NCI-H2196 treated with DMSO at 0.1 percent for 48 hours (cell line): ENCODE measurements around the gene MBP.

Source experiments
- DNase-seq: peaks from one replicate; lab custom pipeline; 2025; ENCODE audit not compliant: unreplicated experiment; lab: John Stamatoyannopoulos, UW

The MBP gene

DNA sequence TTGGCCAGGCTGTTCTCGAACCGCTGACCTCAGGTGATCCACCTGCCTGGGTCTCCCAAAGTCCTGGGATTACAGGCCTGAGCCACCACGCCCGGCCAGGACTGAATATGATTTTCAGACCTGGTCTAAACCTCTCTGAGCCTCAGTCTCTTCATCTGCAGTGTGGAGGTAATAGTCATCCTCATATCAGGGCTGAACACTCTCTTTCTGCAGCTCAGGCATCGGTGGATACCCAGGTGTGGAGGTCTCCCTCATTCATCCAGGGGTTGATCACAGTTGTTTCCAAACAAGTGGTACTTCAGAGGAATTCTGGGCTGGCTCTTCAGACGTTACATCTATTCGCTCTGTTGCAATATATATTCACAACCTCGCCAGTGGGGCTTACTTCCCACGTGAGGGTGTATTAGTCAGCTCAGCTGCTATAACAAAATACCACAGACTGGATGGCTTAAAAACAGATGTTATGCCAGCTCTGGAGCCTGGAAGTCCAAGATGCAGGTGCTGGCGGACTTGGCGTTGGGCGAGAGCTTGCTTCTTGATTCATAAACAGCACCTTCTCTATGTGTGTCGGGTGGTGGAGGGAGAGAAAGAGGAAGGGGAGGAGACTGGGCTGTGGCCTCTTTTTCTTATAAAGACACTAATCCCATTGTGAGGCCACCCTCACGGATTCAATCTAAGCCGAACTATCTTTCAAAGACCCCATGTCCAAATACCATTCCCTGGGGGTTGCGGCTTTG, 2.9 kb upstream of the MBP start:
- no peak for DNase-seq

DNA sequence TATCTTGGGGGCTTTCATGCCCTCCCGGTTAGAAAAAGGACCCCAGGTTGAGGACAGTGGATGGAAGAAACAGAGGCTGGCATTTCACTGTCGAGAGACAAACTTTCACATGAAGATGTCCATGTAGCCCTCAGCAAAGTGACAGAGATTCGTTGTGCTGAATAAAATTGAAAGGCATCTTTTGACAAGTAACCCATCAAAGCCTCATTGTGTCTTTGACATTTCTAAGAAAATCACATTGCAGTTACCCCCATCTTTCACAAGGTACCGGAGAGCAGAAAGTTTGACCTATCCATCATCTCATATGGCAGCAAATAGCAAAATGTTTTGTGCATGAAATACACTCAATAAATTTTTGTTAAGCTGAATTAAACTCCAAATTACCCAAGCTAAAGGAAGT, 2.0 kb upstream of the MBP start:
- DNase-seq = no peak

DNA sequence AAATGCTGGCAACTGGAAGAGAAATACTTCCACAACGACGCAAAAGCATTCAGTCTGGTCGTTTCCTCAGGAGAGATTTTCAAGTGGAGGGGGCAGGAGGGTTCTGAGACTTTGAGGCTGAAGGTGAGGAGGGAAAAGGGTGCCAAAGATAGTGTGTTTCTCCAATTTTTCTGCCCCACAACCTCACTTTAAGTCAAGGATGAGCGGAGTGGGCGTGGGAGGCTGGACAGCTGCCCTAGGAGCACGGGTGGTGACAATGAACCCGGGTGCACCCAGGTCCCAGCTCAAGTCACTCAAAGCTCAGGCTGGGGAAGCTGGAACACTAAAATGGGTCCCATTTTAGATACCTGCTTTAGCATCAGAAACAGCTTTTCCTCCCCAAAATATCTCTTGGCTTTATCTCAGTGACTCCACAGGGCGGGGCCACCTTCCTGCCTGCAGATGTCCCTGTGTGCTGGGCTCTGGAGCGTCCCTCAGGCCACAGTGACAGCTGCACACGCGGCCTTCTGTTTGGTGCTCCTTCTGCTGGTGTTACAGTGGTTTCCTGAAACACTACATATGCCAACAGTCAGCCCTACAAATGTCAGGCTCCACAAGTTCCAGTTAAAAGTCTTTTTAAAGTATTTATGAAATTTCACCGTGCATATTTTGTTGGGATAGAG, 1.4 kb upstream of the MBP start:
- no peak for DNase-seq

DNA sequence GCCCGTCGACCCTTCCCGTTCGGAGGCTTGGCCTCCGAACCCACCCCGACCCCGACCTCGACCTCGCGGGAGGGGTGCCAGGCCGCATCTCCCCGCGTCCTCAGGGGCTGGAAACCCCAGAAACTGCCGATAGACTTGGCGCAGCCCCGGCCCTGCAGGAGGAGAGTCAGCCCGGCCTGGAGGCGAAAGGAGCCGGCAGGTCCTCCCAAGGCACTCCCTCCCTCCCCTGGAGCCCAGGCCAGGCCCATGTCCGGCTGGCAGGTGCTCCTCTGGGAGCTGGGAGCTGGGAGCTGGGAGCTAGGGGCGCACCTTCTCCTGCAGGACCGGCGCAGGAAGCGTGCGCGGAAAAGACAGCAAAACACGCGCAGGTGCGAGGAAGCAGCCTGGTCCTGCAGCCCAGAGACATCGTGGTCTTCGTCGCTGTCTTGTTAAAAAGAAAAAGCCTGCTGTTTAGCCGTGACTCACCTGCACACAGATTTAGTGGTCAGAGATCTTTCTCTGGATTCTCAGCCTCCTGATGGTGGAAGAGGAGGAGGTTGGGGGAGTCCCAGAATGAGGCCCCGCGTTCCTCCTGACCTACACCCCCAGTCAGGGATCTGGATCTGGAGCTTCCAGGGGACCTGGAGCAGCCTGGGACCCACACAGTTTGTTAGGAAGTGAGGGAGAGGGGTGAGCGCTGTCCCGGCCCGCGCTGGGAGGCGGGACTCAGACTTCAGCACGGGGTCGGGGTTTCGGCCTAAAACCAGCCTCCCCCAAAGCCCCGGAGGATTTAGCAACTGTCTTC, 660 bp upstream of the MBP start:
- DNase-seq = peak; percentile 33

DNA sequence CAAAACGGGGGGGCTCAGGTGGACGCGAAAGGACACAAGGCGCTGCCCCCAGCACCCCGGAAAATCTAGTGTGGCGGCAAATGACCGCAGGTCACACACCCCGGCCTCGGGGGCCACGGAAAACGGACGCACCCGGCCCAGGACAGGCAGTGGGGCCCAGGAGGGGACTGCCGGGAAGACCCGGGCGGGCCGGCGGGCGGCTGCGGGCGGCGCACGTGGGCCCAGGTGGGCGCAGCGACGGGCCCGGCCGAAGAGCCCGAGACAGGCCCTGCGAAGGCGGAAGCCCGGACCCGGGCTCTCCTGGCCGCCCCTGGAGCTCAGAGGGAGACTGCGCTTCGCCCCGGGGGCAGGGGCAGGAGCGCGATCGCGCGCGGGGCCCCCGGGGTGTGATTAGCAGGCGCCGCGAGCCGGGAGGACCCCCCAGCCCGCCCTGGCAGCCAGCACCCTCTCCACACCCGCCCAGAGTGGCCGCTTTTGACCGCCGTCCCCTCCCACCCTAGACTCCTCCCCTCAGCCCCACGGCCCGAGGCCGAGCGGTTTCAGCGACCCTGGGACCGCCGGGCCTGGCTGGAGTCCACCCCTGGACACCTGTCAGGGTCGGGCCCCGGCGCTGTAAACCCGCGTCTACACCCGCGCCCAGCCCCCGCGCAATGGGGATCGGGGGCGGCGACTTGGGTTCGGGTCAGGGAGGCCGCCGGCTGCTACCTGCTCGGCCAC, 773 bp downstream of the MBP start:
- DNase-seq = no peak

DNA sequence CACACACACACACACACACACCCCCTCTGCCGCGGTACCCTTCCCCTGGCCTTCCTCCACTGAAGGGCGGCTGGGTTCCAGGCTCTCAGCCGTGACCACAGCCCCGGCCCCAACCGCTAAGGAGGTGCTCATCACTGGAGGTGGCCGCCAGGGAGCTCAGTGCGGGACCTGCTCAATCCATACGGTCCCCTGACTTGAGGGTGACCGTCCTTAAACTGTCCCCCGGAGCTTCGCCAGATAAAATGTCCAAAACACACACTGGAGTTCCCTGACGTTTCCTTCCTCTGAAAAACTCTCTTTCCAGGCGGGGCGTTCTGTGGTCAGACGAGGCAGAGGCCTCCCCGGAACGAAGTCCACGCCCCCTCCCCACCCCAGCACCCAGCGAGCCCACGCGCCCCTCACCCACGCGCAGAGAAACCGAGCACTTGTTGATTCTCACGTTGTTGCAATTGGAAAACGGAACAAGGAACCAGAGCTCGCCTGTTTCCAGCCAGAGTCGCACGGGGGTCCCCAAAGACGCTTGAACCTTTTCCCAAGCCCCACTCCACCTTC, 1.4 kb downstream of the MBP start:
- no peak for DNase-seq

DNA sequence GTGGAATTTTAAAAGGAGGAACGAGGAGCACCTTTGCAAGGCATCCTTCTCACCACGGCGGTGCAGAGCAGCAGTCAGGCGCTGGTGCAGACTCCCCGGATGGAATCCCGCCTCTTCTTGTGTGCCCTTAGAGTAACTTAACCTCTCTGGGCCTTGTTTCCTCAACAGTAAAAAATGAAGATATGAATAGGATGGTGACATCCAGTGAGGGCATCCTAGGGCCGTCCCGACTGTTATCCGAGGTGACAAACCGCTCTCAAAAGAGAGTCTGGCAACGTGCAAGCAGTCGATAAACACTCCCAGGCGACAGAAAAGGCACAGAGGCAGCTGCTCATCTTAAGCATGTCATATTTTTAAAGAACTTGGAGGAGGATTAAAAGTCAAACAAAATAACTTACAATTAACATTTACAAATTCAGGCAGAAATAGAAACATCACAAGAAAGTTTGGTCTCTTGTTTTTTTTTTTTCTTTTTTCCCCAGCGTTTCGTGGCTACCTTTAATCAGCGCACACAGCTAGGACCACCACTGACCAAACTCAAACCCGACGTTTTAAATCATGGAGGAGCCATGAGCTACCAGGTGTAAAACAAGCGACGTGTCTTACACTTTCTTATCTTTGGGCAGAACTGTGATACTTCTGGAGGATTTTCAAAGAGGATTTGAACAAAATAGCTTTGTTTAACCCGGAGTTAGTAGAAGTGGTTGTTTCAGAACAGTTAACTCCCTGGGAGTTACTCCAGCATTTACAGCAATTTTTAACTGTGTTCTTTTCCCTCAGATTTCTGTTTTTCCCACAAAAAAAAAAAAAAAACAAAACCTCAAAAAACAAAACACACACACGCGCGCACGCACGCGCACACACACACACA, 2.1 kb downstream of the MBP start:
- no peak for DNase-seq

DNA sequence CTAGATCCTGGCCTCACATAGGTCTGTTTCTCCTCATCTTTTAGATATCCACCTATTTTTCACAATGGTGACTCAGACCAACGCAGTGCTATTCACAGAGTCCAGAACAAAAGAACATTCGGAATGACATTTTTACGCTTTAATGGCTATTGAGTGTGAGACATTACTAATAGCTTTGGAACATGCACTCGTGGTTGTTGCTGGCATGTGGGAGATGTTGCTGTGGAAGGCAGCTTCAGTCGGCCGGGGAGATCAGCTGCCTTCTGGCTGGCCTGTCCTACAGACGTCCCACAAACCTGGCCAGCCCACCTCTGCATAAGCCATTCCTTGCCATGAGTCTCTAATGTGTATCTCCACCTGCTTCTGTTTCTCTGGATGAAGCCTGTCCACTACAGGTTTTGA, 3.4 kb downstream of the MBP start:
- DNase-seq = no peak

DNA sequence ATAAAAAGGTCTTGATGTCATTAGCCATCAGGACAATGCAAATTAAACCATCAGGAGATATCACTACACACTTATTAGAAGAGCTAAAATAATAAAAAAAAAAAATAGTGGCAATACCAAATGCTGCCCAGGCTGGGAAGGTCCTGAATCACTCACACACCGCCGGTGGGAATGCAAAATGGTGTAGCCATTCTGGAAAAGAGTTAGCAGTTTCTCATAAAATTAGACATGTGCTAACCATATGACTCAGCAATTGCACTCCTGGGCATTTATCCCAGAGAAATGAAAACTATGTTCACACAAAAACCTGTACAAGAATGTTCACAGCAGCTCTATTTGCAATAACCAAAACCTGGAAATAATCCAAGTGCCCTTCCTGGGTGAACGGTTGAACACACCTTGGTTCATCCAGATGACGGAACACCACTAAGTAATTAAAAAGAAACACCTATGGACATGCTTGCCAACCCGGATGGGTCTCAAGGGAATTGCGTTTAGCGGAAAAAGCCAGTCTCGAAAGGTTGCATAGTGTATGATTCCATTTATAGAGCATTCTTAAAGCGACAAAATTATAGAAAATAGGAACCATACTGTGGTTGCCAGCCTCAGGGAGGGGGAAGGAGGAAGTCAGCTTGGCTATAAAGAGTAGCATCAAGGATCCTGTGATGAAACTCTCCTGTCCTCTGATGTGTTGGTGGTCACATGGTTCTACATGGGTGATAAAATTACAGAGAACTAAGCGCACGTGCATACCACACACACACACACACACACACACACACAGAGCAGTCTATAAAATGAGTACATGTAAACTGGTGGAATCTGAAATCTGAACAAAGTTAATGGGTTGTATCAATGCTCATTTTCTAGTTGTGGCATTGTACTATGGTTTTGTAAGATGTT, 4.6 kb downstream of the MBP start:
- peak; percentile 48 for DNase-seq

DNA sequence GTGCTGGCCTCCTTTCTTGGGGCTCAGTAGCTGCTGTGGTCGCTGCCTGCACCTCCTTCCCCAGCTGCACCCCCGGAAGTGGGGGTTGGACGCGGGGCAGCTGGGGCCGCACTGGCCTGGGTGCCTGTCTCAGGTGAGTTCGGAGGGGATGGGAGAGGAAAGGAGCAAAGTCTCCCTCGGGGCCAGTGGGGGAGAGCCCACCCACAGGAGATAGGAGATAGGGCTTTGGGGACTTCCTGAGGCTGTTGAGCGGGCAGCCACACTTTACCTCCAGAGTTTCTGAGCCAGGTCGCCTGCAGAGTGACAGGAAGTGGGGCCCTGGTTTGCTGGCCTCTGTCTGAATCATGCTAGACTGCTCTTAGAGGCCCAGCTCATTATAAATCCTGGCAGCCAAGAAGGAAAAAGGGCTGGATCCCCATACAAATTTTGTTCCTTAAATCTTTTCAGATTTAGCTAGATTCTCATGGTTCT, 8.1 kb downstream of the MBP start:
- no peak for DNase-seq

DNA sequence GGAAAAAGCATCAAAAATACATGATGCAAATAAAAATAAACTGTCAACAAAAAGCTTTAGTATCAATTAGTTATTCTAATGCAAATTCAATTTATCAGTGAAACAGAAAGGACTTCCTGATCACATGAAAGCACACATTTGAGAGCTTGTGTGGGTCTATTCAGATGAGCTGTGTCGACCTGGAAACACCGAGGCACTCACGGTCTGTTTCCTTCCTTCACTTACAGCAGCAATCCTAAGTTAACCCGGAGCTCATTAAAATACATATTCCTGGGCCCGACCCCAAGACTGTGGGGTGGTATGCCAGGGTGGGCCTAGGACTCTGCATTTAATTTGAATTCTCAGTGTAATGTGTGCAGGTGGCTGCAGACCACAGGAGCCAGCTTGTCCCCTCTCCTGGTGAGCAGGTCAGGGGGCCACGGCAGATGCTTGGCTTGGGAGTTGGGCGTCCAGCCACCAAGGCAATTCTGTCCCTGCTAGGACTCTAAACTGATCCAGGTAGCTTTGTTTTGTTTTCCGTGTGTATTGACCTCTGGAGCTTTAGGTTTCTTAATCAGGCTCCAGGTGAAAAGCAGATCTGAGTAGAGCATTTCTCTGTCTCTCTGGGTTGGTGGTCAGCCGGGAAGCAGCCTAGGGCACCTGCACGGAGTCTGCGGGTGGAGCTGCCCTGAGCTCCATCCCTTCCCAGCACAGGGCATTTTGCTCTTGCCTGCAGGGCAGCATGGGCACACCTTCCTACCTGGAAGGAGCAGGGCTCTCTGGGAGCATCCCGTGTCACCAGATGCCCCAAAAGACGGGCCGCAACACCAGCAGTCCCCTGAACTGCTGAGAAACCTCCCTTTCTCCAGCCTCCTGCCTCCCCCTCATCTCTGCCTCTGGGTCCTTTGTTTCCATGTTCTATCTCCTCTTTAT, 9.0 kb downstream of the MBP start:
- DNase-seq = no peak

DNA sequence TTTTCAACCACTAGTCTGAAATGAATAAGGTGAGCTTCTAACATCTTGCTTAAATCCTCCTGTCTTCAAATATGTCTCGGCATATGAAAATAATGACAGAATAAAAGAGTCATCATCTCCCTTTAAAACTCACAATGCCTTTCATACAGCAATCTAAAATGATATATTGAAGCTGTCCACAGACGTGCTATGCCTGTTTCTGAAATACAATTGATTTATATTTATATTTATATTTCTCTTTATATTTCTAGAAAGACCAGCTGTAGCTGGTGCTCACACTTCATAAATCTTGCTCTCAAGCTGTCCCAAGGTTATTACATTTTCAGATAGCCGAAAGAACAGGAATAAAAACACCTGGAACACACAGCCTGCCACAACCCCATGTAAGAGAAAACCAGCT, 11.1 kb downstream of the MBP start:
- no peak for DNase-seq

DNA sequence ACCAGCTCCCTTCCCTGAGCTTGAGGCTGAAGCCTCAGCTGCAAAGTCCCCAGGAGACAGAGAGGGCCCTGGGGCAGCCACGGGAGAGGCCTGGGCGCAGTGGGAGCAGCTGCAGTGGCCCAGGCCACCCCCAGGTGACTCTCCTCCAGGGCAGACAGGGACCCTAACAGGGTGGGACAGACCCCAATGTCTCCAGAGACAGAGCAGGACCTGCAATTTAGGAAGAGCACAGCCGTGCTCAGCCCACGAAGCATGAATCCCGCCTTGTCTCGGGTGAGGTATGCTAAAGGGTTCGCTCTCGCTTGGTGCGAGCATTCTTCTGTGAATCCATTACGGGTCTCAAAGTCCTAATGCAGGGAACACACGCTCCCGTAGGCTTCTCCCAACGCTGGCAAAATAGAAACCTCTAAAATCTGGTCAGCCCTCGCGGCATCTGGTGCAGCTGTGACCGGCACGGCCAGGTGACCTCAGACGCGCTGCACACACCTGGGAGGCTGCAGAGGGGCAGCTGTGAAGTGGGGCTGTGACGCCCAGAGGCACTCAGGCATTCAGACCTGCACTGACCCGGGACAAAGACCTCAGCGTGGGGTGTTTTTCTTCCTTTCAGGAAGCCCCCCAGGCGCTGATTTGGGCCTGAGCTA, 12.6 kb downstream of the MBP start:
- DNase-seq = no peak

DNA sequence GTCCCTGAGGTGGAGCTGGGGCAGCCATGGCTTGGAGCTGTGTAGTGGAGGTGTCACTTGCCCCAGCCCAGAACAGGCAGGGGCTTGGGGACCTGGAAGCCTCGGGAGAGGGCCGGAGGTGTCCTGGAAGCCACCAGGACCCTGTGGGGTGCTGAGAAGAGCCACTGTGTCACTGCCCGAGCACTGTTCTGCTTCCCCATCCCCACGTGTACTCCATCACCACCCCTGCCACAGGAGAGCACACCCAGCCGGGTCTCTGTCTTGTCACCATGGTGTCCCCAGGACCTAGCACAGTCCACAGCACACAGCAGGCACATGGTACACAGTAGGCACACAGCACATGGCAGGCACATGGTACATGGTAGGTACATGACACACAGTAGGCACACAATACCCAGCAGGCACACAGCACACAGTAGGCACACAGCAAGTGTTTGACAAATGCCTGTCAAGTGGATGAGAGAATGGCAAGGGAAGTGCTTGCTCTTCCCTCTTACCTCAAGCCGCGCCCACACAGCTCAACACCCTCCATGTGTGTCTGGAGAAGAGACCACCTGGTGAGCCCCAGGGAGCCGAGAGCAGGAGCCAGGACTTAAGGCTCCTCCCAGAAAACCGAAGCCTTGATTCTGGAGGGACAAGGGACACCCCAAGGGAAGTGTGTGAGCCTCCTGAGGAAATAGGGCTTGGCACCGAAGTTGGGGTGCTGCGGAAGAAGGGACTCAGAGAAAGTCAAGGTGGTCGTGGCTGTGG, 13.3 kb downstream of the MBP start:
- no peak for DNase-seq

DNA sequence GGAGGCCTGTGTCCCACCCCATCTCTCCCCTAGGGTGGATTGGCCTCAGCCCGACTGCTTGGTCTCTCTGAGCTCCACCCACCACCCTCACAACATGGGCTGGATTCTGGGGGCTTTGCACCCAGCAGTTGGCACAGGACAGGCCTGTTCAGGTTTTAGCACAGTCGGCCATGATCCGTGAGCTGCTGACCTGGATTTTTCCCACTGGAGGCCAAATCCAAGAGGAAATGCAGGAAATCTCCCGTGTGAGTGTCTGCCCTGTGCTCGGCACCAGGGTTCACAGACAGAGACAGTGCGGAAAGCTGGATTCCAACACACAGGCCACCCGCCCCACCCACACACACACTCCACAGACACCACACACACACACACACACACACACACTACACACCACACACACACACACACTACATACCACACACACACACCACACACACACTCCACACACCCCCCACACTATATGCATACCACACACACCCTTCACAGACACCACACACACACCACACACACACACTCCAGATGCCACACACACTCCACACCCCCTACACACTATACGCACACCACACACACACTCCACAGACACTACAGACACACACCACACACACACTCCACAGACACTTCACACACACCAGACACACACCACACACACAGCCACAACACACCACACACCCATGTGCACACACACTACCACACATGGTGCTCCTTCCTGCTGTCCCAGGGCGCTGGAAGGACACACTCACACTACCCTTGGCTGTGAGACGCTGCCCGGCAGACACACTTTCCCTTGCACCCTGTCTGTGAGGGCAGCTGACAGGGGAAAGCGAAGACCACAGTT, 14.1 kb downstream of the MBP start:
- no peak for DNase-seq
